ENCODE results near the gene JAK1.

GRCh38 chr1:64950284-64950809 is 16.0 kb downstream of the JAK1 start:
- TF ChIP-seq CTCF (IDR thresholded peaks at IDR 0.05; ENCODE audit: insufficient read depth, low read depth, low read length) (no peak), EZH2 (IDR thresholded peaks at IDR 0.05; ENCODE audit: insufficient read depth, low read length) (no peak)
